Hematopoietic multipotent progenitor cell treated with erythropoietin and hydrocortisone succinate and interleukin-3 and kit ligand, for 17 days (in vitro differentiated cells): Measurements from ENCODE around the gene RUNX3.

Source experiments
- DNase-seq: peaks from one replicate; pipeline ENCODE4 v3.0.0-alpha.2; 2015; ENCODE audit warnings: low spot score

The RUNX3 gene

GRCh38 chr1:24946861-24947658 is 17.0 kb upstream of the RUNX3 start:
- DNase-seq, result no peak

GRCh38 chr1:24945354-24946326 is 15.6 kb upstream of the RUNX3 start:
- DNase-seq, result no peak

GRCh38 chr1:24944318-24944717 is 14.2 kb upstream of the RUNX3 start:
- no peak for DNase-seq

GRCh38 chr1:24942789-24943188 is 12.7 kb upstream of the RUNX3 start:
- no peak for DNase-seq

GRCh38 chr1:24941564-24941963 is 11.5 kb upstream of the RUNX3 start:
- no peak for DNase-seq

- no peak for DNase-seq
These were observed 10.2 kb upstream of the RUNX3 start for GRCh38 chr1:24940231-24940630.

GRCh38 chr1:24939675-24940193 is 9.7 kb upstream of the RUNX3 start:
- no peak for DNase-seq

- no peak for DNase-seq
These were observed 9.1 kb upstream of the RUNX3 start for GRCh38 chr1:24939040-24939674.

- no peak for DNase-seq
These were observed 8.2 kb upstream of the RUNX3 start for GRCh38 chr1:24938276-24938675.

- no peak for DNase-seq
These were observed 6.6 kb upstream of the RUNX3 start for GRCh38 chr1:24936684-24937083.

- no peak for DNase-seq
These were observed 5.8 kb upstream of the RUNX3 start for GRCh38 chr1:24935615-24936484.

GRCh38 chr1:24935196-24935526 is 5.1 kb upstream of the RUNX3 start:
- DNase-seq, result no peak

GRCh38 chr1:24934310-24935195 is 4.5 kb upstream of the RUNX3 start:
- DNase-seq, result no peak

GRCh38 chr1:24933468-24933867 is 3.4 kb upstream of the RUNX3 start:
- no peak for DNase-seq

- no peak for DNase-seq
These were observed 2.7 kb upstream of the RUNX3 start for GRCh38 chr1:24932725-24933294.

- no peak for DNase-seq
These were observed 2.2 kb upstream of the RUNX3 start for GRCh38 chr1:24932284-24932683.

- no peak for DNase-seq
These were observed 1.6 kb upstream of the RUNX3 start for GRCh38 chr1:24931468-24932231.

- DNase-seq, result no peak
These were observed 1.0 kb upstream of the RUNX3 start for GRCh38 chr1:24931146-24931467.
